ENCODE data around the gene RANBP1. TPM values are rescaled to one million over a fixed set of nuclear protein-coding genes. Genes with fewer than 3 reads are reported as not detected.

The RANBP1 gene
- total RNA-seq, 4 donors from 2014 or later = 116 to 180 (median 140) TPM

DNA sequence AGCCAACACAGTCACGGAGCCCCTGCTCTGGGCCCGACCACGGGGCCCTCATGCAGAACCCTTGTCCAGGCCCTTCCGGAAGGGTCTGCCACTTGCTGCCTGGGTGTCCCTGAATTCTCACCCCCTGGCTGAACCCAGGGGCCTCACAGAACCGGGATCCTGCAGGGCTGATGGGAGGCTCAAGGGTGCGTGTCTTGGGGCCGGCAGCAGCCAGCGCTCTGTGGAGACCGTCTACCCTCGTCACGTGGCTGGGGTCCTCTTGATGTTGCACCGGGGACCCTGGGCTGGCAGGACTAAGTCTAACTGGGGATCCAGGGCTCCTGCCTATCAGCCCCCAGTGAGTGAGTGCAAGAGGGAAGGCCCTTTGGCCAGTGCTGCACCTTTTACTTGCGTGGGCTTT is 54.3 kb downstream of the RANBP1 start:
- Histone ChIP-seq H3K4me3 (no peak overlapping the region), H3K27ac (replicated peaks in 1 of 4) (no peak overlapping the region), H3K4me1 (no peaks in the 10 kb centered on the region), H3K27me3 (peaks cover 0 to 6% (median 0%) of the 10 kb centered on the region in 4 donors), H3K9me3 (no peaks in the 10 kb centered on the region), H3K36me3 (no peaks in the 10 kb centered on the region)
- 92% methylated on average over 9 of the region's 13 CpGs for WGBS
- intact Hi-C loops (cut with DNase I) = no loop called here
- TF ChIP-seq POLR2AphosphoS5 (IDR thresholded peaks at IDR 0.05) = no peak
- no peak for TF ChIP-seq EP300 (IDR thresholded peaks at IDR 0.05)
- TF ChIP-seq, protein P1, sequence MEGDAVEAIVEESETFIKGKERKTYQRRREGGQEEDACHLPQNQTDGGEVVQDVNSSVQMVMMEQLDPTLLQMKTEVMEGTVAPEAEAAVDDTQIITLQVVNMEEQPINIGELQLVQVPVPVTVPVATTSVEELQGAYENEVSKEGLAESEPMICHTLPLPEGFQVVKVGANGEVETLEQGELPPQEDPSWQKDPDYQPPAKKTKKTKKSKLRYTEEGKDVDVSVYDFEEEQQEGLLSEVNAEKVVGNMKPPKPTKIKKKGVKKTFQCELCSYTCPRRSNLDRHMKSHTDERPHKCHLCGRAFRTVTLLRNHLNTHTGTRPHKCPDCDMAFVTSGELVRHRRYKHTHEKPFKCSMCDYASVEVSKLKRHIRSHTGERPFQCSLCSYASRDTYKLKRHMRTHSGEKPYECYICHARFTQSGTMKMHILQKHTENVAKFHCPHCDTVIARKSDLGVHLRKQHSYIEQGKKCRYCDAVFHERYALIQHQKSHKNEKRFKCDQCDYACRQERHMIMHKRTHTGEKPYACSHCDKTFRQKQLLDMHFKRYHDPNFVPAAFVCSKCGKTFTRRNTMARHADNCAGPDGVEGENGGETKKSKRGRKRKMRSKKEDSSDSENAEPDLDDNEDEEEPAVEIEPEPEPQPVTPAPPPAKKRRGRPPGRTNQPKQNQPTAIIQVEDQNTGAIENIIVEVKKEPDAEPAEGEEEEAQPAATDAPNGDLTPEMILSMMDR (IDR thresholded peaks at IDR 0.05) = no peak
- no peak for TF ChIP-seq POLR2A (IDR thresholded peaks at IDR 0.05; ENCODE audit: low read depth)
- DNase-seq (ENCODE audit: extremely low spot score) = no peak

DNA sequence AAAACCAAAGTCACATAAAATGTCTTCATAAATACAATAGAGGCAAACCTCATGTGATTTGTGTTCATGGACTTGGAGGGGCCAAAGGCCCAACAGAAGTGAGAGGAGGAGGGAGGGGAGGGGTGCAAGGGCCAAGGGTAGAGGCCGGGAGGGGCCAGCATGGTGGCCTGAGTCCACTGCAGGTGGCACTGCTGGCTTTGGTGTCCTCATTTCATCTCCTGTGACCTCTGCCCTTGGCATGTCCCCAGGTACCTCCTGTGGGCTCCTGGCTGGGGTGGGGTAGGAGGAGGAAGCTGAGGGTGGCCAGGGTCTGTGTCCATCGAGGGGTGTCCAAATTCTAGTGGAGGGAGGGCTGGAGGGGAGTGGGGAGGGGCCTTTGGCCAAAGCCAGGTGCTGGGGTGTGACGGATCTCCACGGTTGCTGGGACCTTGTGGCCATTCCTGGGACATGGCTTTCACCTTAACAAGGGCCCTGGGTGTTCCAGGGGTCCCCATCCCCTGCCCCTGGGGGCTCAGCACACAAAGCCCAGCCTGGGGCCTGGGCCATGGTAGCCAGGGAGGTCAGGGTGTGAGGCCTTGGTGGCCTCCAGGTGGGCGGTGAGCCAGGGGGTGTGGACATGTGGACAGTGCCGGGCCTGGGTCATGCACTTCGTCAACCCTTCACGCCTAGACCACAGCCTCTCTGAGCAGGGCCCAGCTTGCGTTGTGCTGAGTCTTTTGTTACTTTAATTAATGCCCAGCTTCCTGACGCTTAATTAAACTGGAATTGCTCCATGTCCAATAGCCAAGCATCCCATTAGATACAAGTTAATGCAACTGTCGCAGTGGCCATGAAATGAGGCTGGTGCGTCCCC is 55.6 kb downstream of the RANBP1 start:
- no peak for DNase-seq (ENCODE audit: extremely low spot score)
- no peaks in the 10 kb centered on the region for H3K9me3 ChIP-seq
- WGBS = 90% methylated on average over 9 of the region's 12 CpGs
- no peak overlapping the region for H3K27ac ChIP-seq (replicated peaks in 1 of 4)
- H3K36me3 ChIP-seq = no peaks in the 10 kb centered on the region
- TF ChIP-seq, protein P1 (IDR thresholded peaks at IDR 0.05) = no peak
- TF ChIP-seq POLR2AphosphoS5 (IDR thresholded peaks at IDR 0.05) = no peak
- no peak for TF ChIP-seq POLR2A (IDR thresholded peaks at IDR 0.05; ENCODE audit: low read depth)
- no peak for TF ChIP-seq EP300 (IDR thresholded peaks at IDR 0.05)
- H3K4me1 ChIP-seq = no peaks in the 10 kb centered on the region
- intact Hi-C loops (cut with DNase I) = no loop called here
- H3K4me3 ChIP-seq = no peak overlapping the region
- H3K27me3 ChIP-seq = peaks cover 0 to 6% (median 0%) of the 10 kb centered on the region in 4 donors

DNA sequence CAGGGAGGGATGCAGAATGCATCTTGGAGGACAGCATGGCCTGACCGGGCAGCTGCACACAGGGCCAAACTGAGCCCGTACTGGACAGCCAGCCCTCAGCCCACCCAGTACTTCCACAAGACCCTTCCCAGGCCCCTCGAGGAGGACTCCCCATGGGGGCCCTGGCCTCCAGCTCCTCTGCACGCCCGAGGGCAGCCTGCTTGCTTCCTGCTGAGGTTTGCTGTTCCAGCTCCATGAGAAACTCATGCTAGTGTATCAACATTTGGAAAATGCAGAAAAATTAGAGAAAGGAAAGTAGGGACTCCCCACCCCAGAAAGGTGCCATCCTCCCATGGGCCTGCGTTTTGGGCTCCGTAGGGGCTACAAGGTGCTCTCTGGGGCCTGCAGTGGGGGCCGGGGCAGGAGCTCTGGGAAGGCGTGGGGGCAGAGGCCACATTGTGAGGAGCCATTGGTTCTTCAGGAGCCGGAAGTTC is 56.3 kb downstream of the RANBP1 start:
- DNase-seq (ENCODE audit: extremely low spot score) = no peak
- H3K27ac ChIP-seq (replicated peaks in 1 of 4) = no peak overlapping the region
- no peak for TF ChIP-seq POLR2A (IDR thresholded peaks at IDR 0.05; ENCODE audit: low read depth)
- TF ChIP-seq EP300 (IDR thresholded peaks at IDR 0.05) = no peak
- TF ChIP-seq, protein P1 (IDR thresholded peaks at IDR 0.05) = no peak
- no peak for TF ChIP-seq POLR2AphosphoS5 (IDR thresholded peaks at IDR 0.05)
- WGBS = 83% methylated on average over 10 of the region's 10 CpGs
- peaks cover 0 to 6% (median 0%) of the 10 kb centered on the region in 4 donors for H3K27me3 ChIP-seq
- intact Hi-C loops (cut with DNase I) = no loop called here
- no peaks in the 10 kb centered on the region for H3K36me3 ChIP-seq
- H3K4me1 ChIP-seq = no peaks in the 10 kb centered on the region
- no peak overlapping the region for H3K4me3 ChIP-seq
- no peaks in the 10 kb centered on the region for H3K9me3 ChIP-seq

DNA sequence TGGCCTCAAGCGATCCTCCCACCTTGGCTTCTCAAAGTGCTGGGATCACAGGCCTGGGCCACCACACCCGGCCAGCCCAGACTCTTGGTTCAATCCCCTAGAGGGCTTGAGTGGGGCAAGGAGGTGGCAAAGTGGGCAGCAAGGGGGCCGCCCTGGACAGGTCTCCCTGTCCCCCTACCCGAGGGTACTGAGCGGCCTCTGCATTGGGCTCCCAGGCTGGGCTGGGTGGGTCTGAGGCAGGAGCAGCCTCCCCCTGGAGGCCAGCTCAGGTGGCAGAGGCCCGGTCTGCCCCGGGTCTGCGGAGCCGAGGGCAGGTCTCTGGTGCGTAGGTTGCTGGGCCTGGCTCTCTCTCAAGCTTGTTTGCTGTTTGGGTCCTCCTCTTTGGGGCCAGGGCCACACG is 57.3 kb downstream of the RANBP1 start:
- no peak for DNase-seq (ENCODE audit: extremely low spot score)
- Histone ChIP-seq H3K9me3 (no peaks in the 10 kb centered on the region), H3K4me1 (no peaks in the 10 kb centered on the region), H3K4me3 (no peak overlapping the region), H3K36me3 (no peaks in the 10 kb centered on the region), H3K27me3 (peaks cover 0 to 6% (median 0%) of the 10 kb centered on the region in 4 donors), H3K27ac (replicated peaks in 1 of 4) (no peak overlapping the region)
- WGBS = 90% methylated on average over 5 of the region's 11 CpGs
- TF ChIP-seq POLR2AphosphoS5 (IDR thresholded peaks at IDR 0.05) (no peak), EP300 (IDR thresholded peaks at IDR 0.05) (no peak), POLR2A (IDR thresholded peaks at IDR 0.05; ENCODE audit: low read depth) (no peak)
- TF ChIP-seq, protein P1 (IDR thresholded peaks at IDR 0.05) = no peak
- intact Hi-C loops (cut with DNase I) = no loop called here
